Osteoblast (primary cell): ENCODE results near the gene PICK1. TPM values are rescaled to one million over a fixed set of nuclear protein-coding genes. Genes with fewer than 3 reads are reported as not detected.
A peak's percentile ranks its signal among the peaks of the same experiment; 100 is the strongest.

ENCODE experiments used
- DNase-seq: peaks from one replicate; pipeline ENCODE4 v3.0.0; 2011; ENCODE audit warnings: low spot score, mixed read lengths; ENCODE audit not compliant: insufficient read length; ENCODE audit errors: missing footprints
- H2AFZ ChIP-seq: 2 replicates; pipeline ENCODE4 v1.6.0; 2011; ENCODE audit warnings: mild to moderate bottlenecking, low read length
- H3K27ac ChIP-seq: 2 replicates; pipeline ENCODE4 v1.5.1; 2011; ENCODE audit warnings: mild to moderate bottlenecking, low read depth, low read length, moderate library complexity
- H3K27me3 ChIP-seq: 2 replicates; pipeline ENCODE4 v1.6.0; 2012; ENCODE audit warnings: mild to moderate bottlenecking, control low read depth, inconsistent platforms, low read length, moderate library complexity; ENCODE audit not compliant: insufficient read depth
- H3K36me3 ChIP-seq: 2 replicates; pipeline ENCODE4 v1.5.1; 2011; ENCODE audit warnings: mild to moderate bottlenecking, low read length, control low read depth, moderate library complexity; ENCODE audit not compliant: insufficient read depth
- H3K4me1 ChIP-seq: 2 replicates; pipeline ENCODE4 v1.5.1; 2011; ENCODE audit warnings: mild to moderate bottlenecking, low read length, control low read depth, moderate library complexity; ENCODE audit not compliant: insufficient read depth
- H3K4me2 ChIP-seq: 2 replicates; pipeline ENCODE4 v1.6.0; 2011; ENCODE audit warnings: mild to moderate bottlenecking, low read length; ENCODE audit not compliant: insufficient read depth
- H3K4me3 ChIP-seq: fragments of 200-600 bp; sonication (generic); 3 replicates; pipeline ENCODE4 v1.5.1; 2012; ENCODE audit warnings: mild to moderate bottlenecking, low read length, inconsistent platforms; ENCODE audit not compliant: insufficient read depth
- H3K79me2 ChIP-seq: 2 replicates; pipeline ENCODE4 v1.6.0; 2012; ENCODE audit warnings: mild to moderate bottlenecking, low read length, control low read depth, inconsistent platforms; ENCODE audit not compliant: insufficient read depth
- H3K9me3 ChIP-seq: 2 replicates; pipeline ENCODE4 v1.5.1; 2011; ENCODE audit warnings: low read depth, low read length, control low read depth
- H4K20me1 ChIP-seq: 2 replicates; pipeline ENCODE4 v1.6.0; 2012; ENCODE audit warnings: mild to moderate bottlenecking, low read length, control low read depth; ENCODE audit not compliant: insufficient read depth
- total RNA-seq: library from RNA; depleted of rRNA; stranded (reverse); fragments of >200 nt; gene quantifications from 2 replicates; pipeline ENCODE4 v1.2.3, GENCODE V29; 2012
- TF ChIP-seq, protein P1 (sequence below): IDR thresholded peaks from 2 replicates; pipeline ENCODE4 v1.5.1; 2011; ENCODE audit warnings: mild to moderate bottlenecking, low read depth, low read length, moderate library complexity; ENCODE audit errors: extremely low read depth

PICK1 gene
- total RNA-seq, 1 donor, result 15.6 TPM

DNA sequence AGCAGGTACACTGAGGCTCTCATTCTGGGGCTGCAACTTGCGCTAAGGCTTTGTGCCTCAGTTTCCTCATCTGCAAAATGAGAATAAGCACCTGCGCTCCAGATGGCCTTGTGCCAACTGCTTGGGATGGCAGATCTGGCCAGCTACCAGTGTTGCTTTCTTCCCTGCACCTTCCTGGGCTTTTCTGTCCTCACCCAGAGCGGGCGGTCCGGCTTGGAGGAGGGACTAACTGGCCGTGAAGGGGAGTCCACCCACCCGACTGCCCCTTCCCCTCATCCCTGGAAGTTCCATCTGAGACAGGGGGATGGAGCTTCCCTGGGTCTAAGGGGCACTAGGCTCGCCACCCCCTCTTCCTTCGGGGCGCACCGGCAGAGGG lies 23.3 kb downstream of the PICK1 start:
- H3K4me2 ChIP-seq, result peak overlapping the region; percentile 70
- H3K4me1 ChIP-seq, result no peaks in the 10 kb centered on the region
- TF ChIP-seq, protein P1, sequence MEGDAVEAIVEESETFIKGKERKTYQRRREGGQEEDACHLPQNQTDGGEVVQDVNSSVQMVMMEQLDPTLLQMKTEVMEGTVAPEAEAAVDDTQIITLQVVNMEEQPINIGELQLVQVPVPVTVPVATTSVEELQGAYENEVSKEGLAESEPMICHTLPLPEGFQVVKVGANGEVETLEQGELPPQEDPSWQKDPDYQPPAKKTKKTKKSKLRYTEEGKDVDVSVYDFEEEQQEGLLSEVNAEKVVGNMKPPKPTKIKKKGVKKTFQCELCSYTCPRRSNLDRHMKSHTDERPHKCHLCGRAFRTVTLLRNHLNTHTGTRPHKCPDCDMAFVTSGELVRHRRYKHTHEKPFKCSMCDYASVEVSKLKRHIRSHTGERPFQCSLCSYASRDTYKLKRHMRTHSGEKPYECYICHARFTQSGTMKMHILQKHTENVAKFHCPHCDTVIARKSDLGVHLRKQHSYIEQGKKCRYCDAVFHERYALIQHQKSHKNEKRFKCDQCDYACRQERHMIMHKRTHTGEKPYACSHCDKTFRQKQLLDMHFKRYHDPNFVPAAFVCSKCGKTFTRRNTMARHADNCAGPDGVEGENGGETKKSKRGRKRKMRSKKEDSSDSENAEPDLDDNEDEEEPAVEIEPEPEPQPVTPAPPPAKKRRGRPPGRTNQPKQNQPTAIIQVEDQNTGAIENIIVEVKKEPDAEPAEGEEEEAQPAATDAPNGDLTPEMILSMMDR, result no peak
- H3K9me3 ChIP-seq, result no peaks in the 10 kb centered on the region
- H3K4me3 ChIP-seq, result no peak overlapping the region
- no peaks in the 10 kb centered on the region for H3K79me2 ChIP-seq
- no peaks in the 10 kb centered on the region for H3K36me3 ChIP-seq
- H2AFZ ChIP-seq, result no peak overlapping the region
- H3K27ac ChIP-seq, result no peak overlapping the region
- H4K20me1 ChIP-seq, result peaks cover 3% of the 10 kb centered on the region
- peak; percentile 84 for DNase-seq
- H3K27me3 ChIP-seq, result peaks cover 19% of the 10 kb centered on the region

DNA sequence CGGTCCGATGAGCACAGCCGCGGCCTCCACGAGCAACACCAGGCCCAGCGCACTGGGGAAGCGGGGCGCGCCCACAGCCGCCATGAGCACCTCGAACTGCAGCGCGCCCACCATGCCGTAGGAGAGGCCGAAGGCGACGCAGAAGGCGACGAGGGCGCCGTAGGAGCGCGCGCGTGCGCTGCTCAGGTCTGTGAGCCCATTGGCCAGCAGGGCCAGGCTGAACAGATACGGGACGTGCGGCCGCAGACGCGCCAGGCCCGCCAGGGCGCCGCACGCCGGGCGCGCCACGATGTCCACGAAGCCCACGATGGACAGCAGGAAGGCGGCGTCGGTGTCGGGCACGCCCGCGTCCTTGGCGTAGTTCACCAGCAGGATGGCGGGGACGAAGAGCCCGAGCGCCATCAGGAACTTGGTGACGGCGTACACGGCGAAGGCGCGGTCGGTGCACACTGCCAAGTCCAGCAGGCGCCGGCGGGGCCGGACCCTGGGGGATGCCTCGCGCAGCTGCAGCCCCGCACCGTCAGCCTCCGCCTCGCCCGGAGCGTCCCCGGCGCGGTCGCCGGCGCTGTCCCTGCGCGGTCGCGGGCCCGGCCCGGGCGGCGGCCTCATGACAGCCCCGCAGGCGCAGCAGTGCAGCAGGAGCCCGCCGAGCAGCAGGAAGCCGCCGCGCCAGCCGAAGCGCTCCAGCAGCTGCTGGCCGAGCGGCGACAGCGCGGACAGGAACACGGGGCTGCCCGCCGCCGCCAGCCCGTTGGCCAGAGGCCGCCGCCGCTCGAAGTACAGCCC lies 23.8 kb downstream of the PICK1 start:
- DNase-seq, result peak; percentile 95
- Histone ChIP-seq H2AFZ (peak overlapping the region; percentile 59), H3K9me3 (no peaks in the 10 kb centered on the region), H3K36me3 (no peaks in the 10 kb centered on the region), H3K27ac (no peak overlapping the region), H3K27me3 (peaks cover 19% of the 10 kb centered on the region), H4K20me1 (peaks cover 3% of the 10 kb centered on the region), H3K4me1 (no peaks in the 10 kb centered on the region), H3K4me3 (peak overlapping the region; percentile 52), H3K79me2 (no peaks in the 10 kb centered on the region), H3K4me2 (peak overlapping the region; percentile 70)
- TF ChIP-seq, protein P1, result no peak

DNA sequence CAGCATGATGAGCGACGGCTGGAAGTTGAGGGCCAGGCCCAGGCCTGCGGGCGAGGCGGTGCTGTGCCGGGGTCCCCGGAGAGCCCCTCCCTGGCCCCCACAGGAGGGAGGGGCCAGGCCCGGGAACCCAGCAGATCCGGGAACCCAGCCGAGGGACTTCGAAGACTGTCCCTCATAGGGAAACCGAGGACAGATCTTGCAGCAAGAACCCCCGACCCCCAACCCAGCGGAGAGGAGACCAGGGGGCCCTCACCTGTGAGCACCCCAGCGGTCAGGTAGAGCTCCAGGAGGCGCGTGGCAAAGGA lies 24.4 kb downstream of the PICK1 start:
- H3K4me1 ChIP-seq, result no peaks in the 10 kb centered on the region
- H4K20me1 ChIP-seq, result peaks cover 3% of the 10 kb centered on the region
- peak overlapping the region; percentile 52 for H3K4me3 ChIP-seq
- no peaks in the 10 kb centered on the region for H3K9me3 ChIP-seq
- no peak overlapping the region for H3K27ac ChIP-seq
- H2AFZ ChIP-seq, result no peak overlapping the region
- TF ChIP-seq, protein P1, result no peak
- peak overlapping the region; percentile 70 for H3K4me2 ChIP-seq
- DNase-seq, result no peak
- H3K27me3 ChIP-seq, result peaks cover 19% of the 10 kb centered on the region
- no peaks in the 10 kb centered on the region for H3K36me3 ChIP-seq
- no peaks in the 10 kb centered on the region for H3K79me2 ChIP-seq

DNA sequence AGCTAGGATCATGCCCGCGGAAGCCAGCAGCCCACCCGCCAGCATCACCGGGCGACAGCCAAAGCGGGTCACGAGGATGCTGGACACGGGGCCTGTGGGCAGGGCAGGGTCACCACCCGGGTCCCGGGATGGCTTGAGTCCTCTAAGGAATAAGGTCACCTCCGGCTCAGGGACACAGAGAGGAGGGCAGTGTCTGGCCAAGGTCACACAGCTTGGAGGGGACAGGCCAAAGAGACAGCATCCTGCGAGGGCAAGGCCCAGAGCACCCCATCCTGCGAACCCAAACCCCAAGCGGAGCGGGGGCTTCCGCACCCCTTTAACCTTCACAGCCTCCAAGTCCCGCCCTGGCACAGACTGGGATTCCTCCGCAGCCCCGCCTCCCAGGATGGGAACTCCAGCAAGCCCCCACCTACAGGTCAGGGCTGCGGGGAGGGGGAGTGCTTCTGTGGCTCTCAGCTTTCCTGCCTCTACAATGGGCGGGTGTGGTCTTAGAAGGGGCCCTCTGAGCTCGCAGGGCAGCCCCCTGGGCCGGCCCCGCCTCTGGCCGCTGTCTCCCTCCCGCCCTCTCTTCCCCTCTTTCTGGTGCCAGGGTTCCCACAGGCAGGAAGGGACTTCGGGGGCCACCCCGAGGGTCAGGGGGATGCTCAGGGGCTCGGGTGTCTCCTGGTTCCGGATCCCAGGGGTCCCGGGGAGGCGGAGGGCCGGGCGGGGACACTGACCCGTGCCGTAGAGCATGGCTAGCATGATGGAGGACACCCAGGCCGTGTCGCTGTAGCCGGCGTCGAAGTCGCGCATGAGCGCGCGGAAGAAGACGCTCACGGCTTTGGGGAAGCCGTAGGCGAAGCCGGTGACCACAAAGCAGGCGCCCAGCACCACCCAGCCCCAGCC lies 25.0 kb downstream of the PICK1 start:
- H2AFZ ChIP-seq, result no peak overlapping the region
- peaks cover 19% of the 10 kb centered on the region for H3K27me3 ChIP-seq
- peaks cover 3% of the 10 kb centered on the region for H4K20me1 ChIP-seq
- no peaks in the 10 kb centered on the region for H3K36me3 ChIP-seq
- H3K4me2 ChIP-seq, result peak overlapping the region; percentile 70
- TF ChIP-seq, protein P1, result no peak
- H3K4me1 ChIP-seq, result no peaks in the 10 kb centered on the region
- H3K27ac ChIP-seq, result no peak overlapping the region
- DNase-seq, result peak; percentile 77
- H3K9me3 ChIP-seq, result no peaks in the 10 kb centered on the region
- H3K79me2 ChIP-seq, result no peaks in the 10 kb centered on the region
- no peak overlapping the region for H3K4me3 ChIP-seq
